GM12878 (cell line): ENCODE data around the gene RAET1G. TPM values are rescaled to one million over a fixed set of nuclear protein-coding genes. Genes with fewer than 3 reads are reported as not detected.

ENCODE experiments used
- ATAC-seq: fragments of 200-7000 bp; cut with Tn5 transposase; 3 replicates; pipeline ENCODE4 v1.9.1; 2020; ENCODE audit warnings: mild to moderate bottlenecking, moderate library complexity
- BruUV-seq: library from RNA; stranded (reverse); fragments of 400-500 nt; replicated peaks from 2 replicates; lab custom pipeline; 2021; lab: Mats Ljungman, UMichigan
- CTCF ChIA-PET: fragments of 300-600 bp; sonication (Branson Sonifier 250); formaldehyde crosslinking; extraction: SDS; loops from one replicate; lab custom pipeline; 2021; ENCODE audit warnings: inconsistent platforms; lab: Yijun Ruan, JAX
- POLR2A ChIA-PET: fragments of 350-600 bp; formaldehyde crosslinking; extraction: SDS; loops from one replicate; lab custom pipeline; 2021; ENCODE audit warnings: inconsistent platforms; lab: Charles Lee
- RAD21 ChIA-PET: fragments of 300-600 bp; sonication (Branson Sonifier 250); formaldehyde crosslinking; loops from one replicate; lab custom pipeline; 2023; ENCODE audit warnings: antibody characterized with exemption; ENCODE audit not compliant: unreplicated experiment; lab: Charles Lee
- SMC1A ChIA-PET: fragments of 300-600 bp; sonication (Branson Sonifier 250); formaldehyde crosslinking; loops from one replicate; lab custom pipeline; 2023; ENCODE audit not compliant: unreplicated experiment, uncharacterized antibody; lab: Charles Lee
- DNase-seq: peaks from one replicate; pipeline ENCODE4 v3.0.0-alpha.2; 2011; ENCODE audit warnings: low read depth, low spot score
- FAIRE-seq: peaks from 3 replicates; lab custom pipeline; 2011; peaks lifted over from hg19 to GRCh38; lab: Jason Lieb, UNC
- H2AFZ ChIP-seq: 2 replicates; pipeline ENCODE4 v1.6.0; 2011; ENCODE audit warnings: low read depth, low read length, control low read depth; ENCODE audit not compliant: control insufficient read depth
- H3K27ac ChIP-seq: 2 replicates; pipeline ENCODE4 v1.5.1; 2011; ENCODE audit warnings: control low read depth; ENCODE audit not compliant: control insufficient read depth, insufficient read depth
- H3K27me3 ChIP-seq, 2 experiments: replicated peaks in 1 of 2; 2 replicates each; pipeline versions ENCODE4 v1.6.0 to v1.6.1; 2011; ENCODE audit warnings: low read length in 1 of 2; ENCODE audit not compliant: control insufficient read depth in 2 of 2, insufficient read depth in 2 of 2
- H3K36me3 ChIP-seq, 2 experiments: 2 replicates each; pipeline ENCODE4 v1.5.1; 2011; ENCODE audit warnings: low read length in 1 of 2; ENCODE audit not compliant: control insufficient read depth in 2 of 2, insufficient read depth in 2 of 2
- H3K4me1 ChIP-seq: 2 replicates; pipeline ENCODE4 v1.6.1; 2011; ENCODE audit warnings: mild to moderate bottlenecking, low read length, moderate library complexity, mixed read lengths; ENCODE audit not compliant: control insufficient read depth, insufficient read depth
- H3K4me2 ChIP-seq: 2 replicates; pipeline ENCODE4 v1.6.0; 2011; ENCODE audit warnings: control low read depth; ENCODE audit not compliant: control insufficient read depth, insufficient read depth
- H3K4me3 ChIP-seq: fragments of 200-600 bp; sonication (generic); 2 replicates; pipeline ENCODE4 v1.5.1; 2016
- H3K79me2 ChIP-seq: 2 replicates; pipeline ENCODE4 v1.6.0; 2011; ENCODE audit warnings: low read length; ENCODE audit not compliant: control insufficient read depth, insufficient read depth
- H3K9ac ChIP-seq: 2 replicates; pipeline ENCODE4 v1.8.0; 2011; ENCODE audit warnings: low read length, control low read depth, mixed read lengths; ENCODE audit not compliant: control insufficient read depth, insufficient read depth
- H3K9me3 ChIP-seq: replicated peaks from 3 replicates; pipeline ENCODE4 v1.5.1; 2011; ENCODE audit warnings: mild to moderate bottlenecking, low read length; ENCODE audit not compliant: control insufficient read depth, insufficient read depth
- H4K20me1 ChIP-seq: 2 replicates; pipeline ENCODE4 v1.6.0; 2011; ENCODE audit not compliant: control insufficient read depth, insufficient read depth
- CBFB ChIP-seq: IDR thresholded peaks from 2 replicates; pipeline ENCODE4 v1.6.1; 2016; ENCODE audit warnings: antibody characterized with exemption, low read depth
- EP300 ChIP-seq, 2 experiments: fragments of 150-350 bp in 1 of 2; IDR thresholded peaks; 2 replicates each; pipeline ENCODE4 v1.6.1; 2011 to 2012; ENCODE audit warnings: low read depth in 2 of 2, low read length in 2 of 2, borderline replicate concordance in 1 of 2, improper control_type of control experiment in 1 of 2, inconsistent platforms in 1 of 2; ENCODE audit not compliant: control insufficient read depth in 1 of 2
- FOXK2 ChIP-seq: fragments of 450-650 bp; IDR thresholded peaks from 2 replicates; pipeline ENCODE4 v1.6.1; 2017; ENCODE audit warnings: mild to moderate bottlenecking, moderate library complexity
- KAT2A ChIP-seq: conservative IDR thresholded peaks from 2 replicates; pipeline ENCODE4 v1.6.1; 2011; ENCODE audit warnings: low read depth, low read length; ENCODE audit not compliant: control insufficient read depth
- MEF2A ChIP-seq: IDR thresholded peaks from 2 replicates; pipeline ENCODE4 v1.6.1; 2011; ENCODE audit warnings: low read depth, mild to moderate bottlenecking, low read length, moderate library complexity; ENCODE audit not compliant: insufficient read depth
- MTA2 ChIP-seq: fragments of 450-650 bp; IDR thresholded peaks from 2 replicates; pipeline ENCODE4 v1.6.1; 2016; ENCODE audit warnings: low read depth, mild to moderate bottlenecking, moderate library complexity
- MYC ChIP-seq: IDR thresholded peaks from 2 replicates; pipeline ENCODE4 v1.6.1; 2011; ENCODE audit warnings: mild to moderate bottlenecking, low read length, moderate library complexity, inconsistent platforms; ENCODE audit not compliant: insufficient read depth, insufficient replicate concordance, insufficient read length, severe bottlenecking
- RELA ChIP-seq: fragments of 450-650 bp; IDR thresholded peaks from 2 replicates; pipeline ENCODE4 v1.8.0; 2014; ENCODE audit warnings: borderline replicate concordance; ENCODE audit not compliant: partially characterized antibody
- RUNX3 ChIP-seq: IDR thresholded peaks from 2 replicates; pipeline ENCODE4 v1.6.1; 2012; ENCODE audit warnings: low read length, inconsistent platforms
- SIX5 ChIP-seq: IDR thresholded peaks from 2 replicates; pipeline ENCODE4 v1.6.1; 2011; ENCODE audit warnings: mild to moderate bottlenecking, low read depth, low read length, moderate library complexity; ENCODE audit not compliant: severe bottlenecking
- SMAD5 ChIP-seq: IDR thresholded peaks from 2 replicates; pipeline ENCODE4 v1.6.1; 2016; ENCODE audit warnings: antibody characterized with exemption, low read depth
- SREBF2 ChIP-seq: IDR thresholded peaks from 2 replicates; pipeline ENCODE4 v1.6.1; 2012; ENCODE audit warnings: mild to moderate bottlenecking, low read length
- TAF1 ChIP-seq: IDR thresholded peaks from 2 replicates; pipeline ENCODE4 v1.6.1; 2011; ENCODE audit warnings: mild to moderate bottlenecking, low read depth, low read length, borderline replicate concordance
- TARDBP ChIP-seq: IDR thresholded peaks from 2 replicates; pipeline ENCODE4 v1.6.1; 2016; ENCODE audit warnings: borderline replicate concordance
- TCF7 ChIP-seq: IDR thresholded peaks from 2 replicates; pipeline ENCODE4 v1.6.1; 2014; ENCODE audit warnings: antibody characterized with exemption, borderline replicate concordance
- YBX1 ChIP-seq: fragments of 450-650 bp; IDR thresholded peaks from 2 replicates; pipeline ENCODE4 v1.6.1; 2016; ENCODE audit warnings: antibody characterized with exemption
- ZNF207 ChIP-seq: fragments of 450-650 bp; IDR thresholded peaks from 2 replicates; pipeline ENCODE4 v1.6.1; 2014; ENCODE audit warnings: antibody characterized with exemption, mild to moderate bottlenecking, borderline replicate concordance
- WGBS: methylation state at CpG from one replicate; pipeline ENCODE4 v1.1.6; 2016; ENCODE audit warnings: low lambda C conversion rate; ENCODE audit not compliant: insufficient replicate concordance, insufficient coverage; ENCODE audit errors: missing lambda C conversion rate; 5-methylcytosine and 5-hydroxymethylcytosine counted together
- in situ Hi-C: fragments of 300-500 bp; cut with MboI; formaldehyde crosslinking; loops from 9 replicates; pipeline ENCODE4 v1.14.3; 2018; ENCODE audit warnings: mixed read lengths
- intact Hi-C: fragments of 100-400 bp; cut with micrococcal nuclease; formaldehyde crosslinking; loops from one replicate; pipeline ENCODE4 v1.14.2; 2022; ENCODE audit not compliant: unreplicated experiment
- polyA plus RNA-seq, 11 experiments: library from polyadenylated mRNA; depleted of rRNA in 4 of 11; unstranded in 6 of 11; stranded (reverse) in 5 of 11; fragments of >200 nt; fragmentation: Nextera tagmentation in 4 of 11; fragmentation: Illumina TruSeq in 1 of 11; extraction: Ambion mirVana in 4 of 11; extraction: Trizol in 1 of 11; gene quantifications; 1 replicate in 1 of 11; 2 replicates in 10 of 11; pipeline versions ENCODE4 v1.2.1 to v1.2.3, GENCODE V29; 2011 to 2016; ENCODE audit warnings: inconsistent platforms in 2 of 11, missing spikeins in 2 of 11, low read depth in 1 of 11
- total RNA-seq, 4 experiments: library from RNA; depleted of rRNA in 3 of 4; stranded (reverse); fragments of >200 nt in 3 of 4; fragmentation: Illumina TruSeq in 1 of 4; extraction: Trizol in 1 of 4; gene quantifications; 2 replicates each; pipeline versions ENCODE4 v1.2.1 to v1.2.3, GENCODE V29; 2013 to 2021
- TF ChIP-seq, protein P1 (sequence below): fragments of 150-350 bp; IDR thresholded peaks from 2 replicates; pipeline ENCODE4 v1.6.1; 2016; ENCODE audit warnings: low read depth, low read length

Gene RAET1G
- total and polyA plus RNA-seq, 10 of the 15 experiments (the other 5 are each of a cell fraction or from before 2014, with no cell fraction given): not detected

DNA sequence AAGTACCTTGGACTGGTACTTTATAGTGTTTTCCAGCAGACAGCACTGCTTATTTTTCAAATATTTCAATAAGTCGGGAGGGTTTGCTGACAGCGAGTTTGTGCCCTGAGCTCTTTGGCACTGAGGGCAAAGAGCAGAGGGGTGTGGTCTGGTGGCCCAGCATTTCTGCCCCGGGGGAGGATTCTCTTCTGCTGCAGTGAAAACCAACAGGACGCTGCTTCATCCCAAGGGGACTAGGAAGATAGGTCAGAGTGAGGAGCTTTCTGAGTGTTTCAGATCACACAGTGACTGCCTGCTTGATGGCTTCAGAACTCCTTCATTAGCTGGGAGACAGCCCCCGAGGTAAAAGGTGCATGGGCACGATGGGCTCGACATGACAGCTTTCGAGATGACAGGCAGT lies 27.5 kb upstream of the RAET1G start:
- Histone ChIP-seq H3K36me3 (no peaks in the 10 kb centered on the region), H3K79me2 (no peaks in the 10 kb centered on the region), H3K9ac (no peak overlapping the region)
- intact Hi-C loops: no loop called here
- POLR2A ChIA-PET: interaction anchor here (0.6 kb wide), 1 partner anchor 34 kb away, joined by 3 read pairs; no protein-coding TSS in a partner anchor
- CTCF ChIA-PET: no interaction called here
- RAD21 ChIA-PET: no interaction called here
- no peak for TF ChIP-seq MTA2
- no peak for TF ChIP-seq FOXK2
- no peak for TF ChIP-seq MEF2A
- TF ChIP-seq EP300 (IDR thresholded peaks at IDR 0.05; ENCODE audit: borderline replicate concordance in 1 of 2, control insufficient read depth in 1 of 2, low read depth in 2 of 2, low read length in 2 of 2): no peak
- no peak for TF ChIP-seq CBFB
- TF ChIP-seq SMAD5: no peak
- no peak for TF ChIP-seq TARDBP
- TF ChIP-seq ZNF207: no peak
- no peak for TF ChIP-seq MYC
- TF ChIP-seq RELA: no peak
- TF ChIP-seq RUNX3: no peak
- no peak for TF ChIP-seq KAT2A
- no peak for TF ChIP-seq TAF1
- TF ChIP-seq TCF7: no peak
- TF ChIP-seq SIX5: no peak
- TF ChIP-seq YBX1: no peak
- TF ChIP-seq, protein P1, sequence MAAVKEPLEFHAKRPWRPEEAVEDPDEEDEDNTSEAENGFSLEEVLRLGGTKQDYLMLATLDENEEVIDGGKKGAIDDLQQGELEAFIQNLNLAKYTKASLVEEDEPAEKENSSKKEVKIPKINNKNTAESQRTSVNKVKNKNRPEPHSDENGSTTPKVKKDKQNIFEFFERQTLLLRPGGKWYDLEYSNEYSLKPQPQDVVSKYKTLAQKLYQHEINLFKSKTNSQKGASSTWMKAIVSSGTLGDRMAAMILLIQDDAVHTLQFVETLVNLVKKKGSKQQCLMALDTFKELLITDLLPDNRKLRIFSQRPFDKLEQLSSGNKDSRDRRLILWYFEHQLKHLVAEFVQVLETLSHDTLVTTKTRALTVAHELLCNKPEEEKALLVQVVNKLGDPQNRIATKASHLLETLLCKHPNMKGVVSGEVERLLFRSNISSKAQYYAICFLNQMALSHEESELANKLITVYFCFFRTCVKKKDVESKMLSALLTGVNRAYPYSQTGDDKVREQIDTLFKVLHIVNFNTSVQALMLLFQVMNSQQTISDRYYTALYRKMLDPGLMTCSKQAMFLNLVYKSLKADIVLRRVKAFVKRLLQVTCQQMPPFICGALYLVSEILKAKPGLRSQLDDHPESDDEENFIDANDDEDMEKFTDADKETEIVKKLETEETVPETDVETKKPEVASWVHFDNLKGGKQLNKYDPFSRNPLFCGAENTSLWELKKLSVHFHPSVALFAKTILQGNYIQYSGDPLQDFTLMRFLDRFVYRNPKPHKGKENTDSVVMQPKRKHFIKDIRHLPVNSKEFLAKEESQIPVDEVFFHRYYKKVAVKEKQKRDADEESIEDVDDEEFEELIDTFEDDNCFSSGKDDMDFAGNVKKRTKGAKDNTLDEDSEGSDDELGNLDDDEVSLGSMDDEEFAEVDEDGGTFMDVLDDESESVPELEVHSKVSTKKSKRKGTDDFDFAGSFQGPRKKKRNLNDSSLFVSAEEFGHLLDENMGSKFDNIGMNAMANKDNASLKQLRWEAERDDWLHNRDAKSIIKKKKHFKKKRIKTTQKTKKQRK: no peak
- no peak for TF ChIP-seq SREBF2
- TF ChIP-seq, all 136 proteins: peak for 0
- BruUV-seq: no TSS peak
- 15% methylated on average over 8 of the region's 8 CpGs for WGBS
- Histone ChIP-seq H2AFZ (no peak overlapping the region), H3K9me3 (no peaks in the 10 kb centered on the region), H3K4me1 (no peaks in the 10 kb centered on the region), H3K4me2 (no peak overlapping the region), H3K27me3 (peaks cover 0 to 5% of the 10 kb centered on the region in 2 experiments; a peak in 3 of 4 replicates), H3K4me3 (no peak overlapping the region), H3K27ac (no peak overlapping the region), H4K20me1 (no peaks in the 10 kb centered on the region)
- SMC1A ChIA-PET: interaction anchor here (1.2 kb wide), 1 partner anchor 66 kb away, joined by 3 read pairs; no protein-coding TSS in a partner anchor
- FAIRE-seq: no peak
- in situ Hi-C loops: no loop called here
- no peak for DNase-seq
- no peak for ATAC-seq
